Left lobe of liver (tissue), 2 donors: ENCODE measurements around the gene WASHC2C. TPM values are rescaled to one million over a fixed set of nuclear protein-coding genes. Genes with fewer than 3 reads are reported as not detected.
"Not testable (repeated sequence)": the region's sequence is repeated elsewhere in the genome, so short reads cannot be mapped to it uniquely, and the experiment has no call there.

ENCODE experiments used
- ATAC-seq: fragments of 200-7000 bp; cut with Tn5 transposase; one replicate; pipeline ENCODE4 v1.9.1; 2020; ENCODE audit warnings: mild to moderate bottlenecking, moderate library complexity
- DNase-seq: peaks from one replicate; pipeline ENCODE4 v3.0.0-alpha.2; 2020; ENCODE audit warnings: low spot score
- total RNA-seq: library from RNA; stranded (reverse); gene quantifications from one replicate; pipeline ENCODE4 v1.2.1, GENCODE V29; 2021
- donor health status: DM: no; HTN: no; CAD: no; lungs with moderate emphysema.
- donor health status: DM: no; HTN: yes; CAD: no.

WASHC2C gene
- total RNA-seq, 1 donor from 2014 or later, result 12.1 TPM

DNA sequence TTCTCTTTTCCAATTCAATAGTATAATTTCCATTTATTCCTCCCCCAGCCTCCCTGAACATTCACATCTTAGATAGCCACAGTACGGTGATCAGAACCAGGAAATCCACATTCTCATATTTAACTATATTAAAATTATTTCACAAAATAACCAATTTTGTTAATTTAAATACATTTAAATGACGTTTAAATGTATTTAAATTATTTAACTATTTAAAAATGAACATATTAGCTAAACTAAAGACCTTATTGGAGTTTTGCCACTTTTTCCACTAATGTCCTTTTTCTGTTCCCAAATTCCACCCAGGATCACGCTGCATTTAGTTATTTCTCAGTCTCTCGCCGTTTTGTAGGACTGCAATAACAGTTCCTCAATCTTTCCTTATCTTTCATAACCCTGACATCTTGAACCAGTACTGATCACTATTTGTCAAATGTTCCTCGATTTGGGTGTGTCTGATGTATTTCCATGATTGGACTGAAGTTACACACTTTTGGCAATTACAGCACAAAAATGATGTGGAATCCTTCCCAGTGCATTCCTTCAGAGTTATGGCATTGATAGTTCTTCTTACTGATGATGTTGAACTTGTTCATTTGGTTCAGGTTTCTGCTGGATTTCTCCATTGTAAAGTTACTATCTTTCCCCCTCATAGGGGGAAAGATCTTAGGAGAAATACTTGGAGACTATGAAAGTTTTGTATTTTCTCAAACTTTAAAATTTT is 93.2 kb downstream of the WASHC2C start:
- not testable (repeated sequence) for DNase-seq, ATAC-seq

GRCh38 chr10:45822918-45823317 is 95.9 kb downstream of the WASHC2C start:
- DNase-seq, ATAC-seq: not testable (repeated sequence)

Other genes starting within 250 kb of the WASHC2C start
- 11.7 TPM for gene ZFAND4, start 54.5 kb upstream of the WASHC2C start, total RNA-seq
- gene AGAP4, start 120.2 kb downstream of the WASHC2C start, total RNA-seq, result 7.7 TPM
- gene TIMM23, start 245.2 kb downstream of the WASHC2C start, total RNA-seq, result 28.4 TPM